Uterus (tissue), 2 donors: ENCODE results near the gene ATXN2L.

Experiments
- POLR2A ChIP-seq, 2 donors: fragments of 450-650 bp; IDR thresholded peaks; one replicate each; pipeline ENCODE4 v1.6.1; 2016; ENCODE audit warnings: antibody characterized with exemption in 2 of 2, mild to moderate bottlenecking in 1 of 2, moderate library complexity in 1 of 2
- TF ChIP-seq, protein P1 (sequence below), 4 experiments: fragments of 200-600 bp in 2 of 4; fragments of 450-650 bp in 2 of 4; sonication (generic) in 2 of 4; IDR thresholded peaks; one replicate each; pipeline ENCODE4 v1.5.1; 2016 to 2019; ENCODE audit warnings: antibody characterized with exemption in 4 of 4, mild to moderate bottlenecking in 2 of 4, moderate library complexity in 1 of 4

DNA sequence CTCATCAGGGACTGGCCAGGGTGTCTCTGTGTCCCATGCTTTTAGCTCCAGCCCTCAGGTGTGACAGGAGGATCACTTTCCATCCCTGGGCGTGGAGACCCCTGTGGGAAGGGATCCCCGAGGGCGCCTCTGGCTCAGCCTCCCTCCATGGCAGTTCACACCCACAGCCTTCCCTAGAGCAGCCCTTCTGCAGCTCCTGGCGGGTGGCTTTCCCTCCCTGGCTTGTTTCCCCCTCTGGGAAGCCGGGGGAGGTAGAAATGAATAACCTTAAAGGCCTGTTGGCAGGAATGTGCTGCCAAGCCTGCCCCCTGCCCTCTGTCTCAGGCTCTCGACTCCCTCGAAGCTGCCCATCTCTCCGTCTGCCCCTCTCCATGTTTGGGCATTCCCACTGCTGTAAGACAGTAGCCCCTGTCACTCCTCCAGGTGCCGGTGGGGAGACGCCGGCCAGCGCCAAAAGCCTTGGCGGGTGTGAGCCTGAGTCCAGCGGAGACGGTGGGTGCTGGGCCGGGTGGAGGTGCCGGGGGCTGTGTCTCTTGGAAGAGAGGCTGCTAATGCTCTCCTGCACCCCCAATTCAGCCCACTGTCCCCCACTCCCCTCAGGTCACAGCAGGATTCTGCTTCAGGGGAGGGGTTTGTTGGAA, 53.3 kb downstream of the ATXN2L start:
- TF ChIP-seq, protein P1, sequence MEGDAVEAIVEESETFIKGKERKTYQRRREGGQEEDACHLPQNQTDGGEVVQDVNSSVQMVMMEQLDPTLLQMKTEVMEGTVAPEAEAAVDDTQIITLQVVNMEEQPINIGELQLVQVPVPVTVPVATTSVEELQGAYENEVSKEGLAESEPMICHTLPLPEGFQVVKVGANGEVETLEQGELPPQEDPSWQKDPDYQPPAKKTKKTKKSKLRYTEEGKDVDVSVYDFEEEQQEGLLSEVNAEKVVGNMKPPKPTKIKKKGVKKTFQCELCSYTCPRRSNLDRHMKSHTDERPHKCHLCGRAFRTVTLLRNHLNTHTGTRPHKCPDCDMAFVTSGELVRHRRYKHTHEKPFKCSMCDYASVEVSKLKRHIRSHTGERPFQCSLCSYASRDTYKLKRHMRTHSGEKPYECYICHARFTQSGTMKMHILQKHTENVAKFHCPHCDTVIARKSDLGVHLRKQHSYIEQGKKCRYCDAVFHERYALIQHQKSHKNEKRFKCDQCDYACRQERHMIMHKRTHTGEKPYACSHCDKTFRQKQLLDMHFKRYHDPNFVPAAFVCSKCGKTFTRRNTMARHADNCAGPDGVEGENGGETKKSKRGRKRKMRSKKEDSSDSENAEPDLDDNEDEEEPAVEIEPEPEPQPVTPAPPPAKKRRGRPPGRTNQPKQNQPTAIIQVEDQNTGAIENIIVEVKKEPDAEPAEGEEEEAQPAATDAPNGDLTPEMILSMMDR (IDR thresholded peaks at IDR 0.05), result no peak
- TF ChIP-seq POLR2A (IDR thresholded peaks at IDR 0.05), result no peak
